Measurements from ENCODE around the gene UBE2U. TPM values are rescaled to one million over a fixed set of nuclear protein-coding genes. Genes with fewer than 3 reads are reported as not detected.
"Not testable (repeated sequence)": the region's sequence is repeated elsewhere in the genome, so short reads cannot be mapped to it uniquely, and the experiment has no call there.

UBE2U gene
- total and polyA plus RNA-seq, 4 donors: not detected

GRCh38 chr1:64224236-64224635, 20.8 kb downstream of the UBE2U start:
- H3K36me3 ChIP-seq (ENCODE audit: control insufficient read depth in 1 of 2, insufficient read depth in 2 of 2, low read length in 1 of 2); H3K4me3 ChIP-seq (ENCODE audit: low read length in 2 of 2); H3K27ac ChIP-seq (ENCODE audit: low read depth in 1 of 2, low read length in 2 of 2); H3K4me1 ChIP-seq (ENCODE audit: control insufficient read depth in 1 of 2, insufficient read depth in 2 of 2, low read length in 2 of 2); DNase-seq; H3K9me3 ChIP-seq (ENCODE audit: control insufficient read depth, low read length); intact Hi-C loops (cut with DNase I); ATAC-seq (ENCODE audit: low FRiP score); H3K27me3 ChIP-seq (ENCODE audit: control insufficient read depth in 1 of 2, insufficient read depth in 2 of 2, low read length in 1 of 2): not testable (repeated sequence)
- 97 to 98% methylated on average over 7 of the region's 7 CpGs for WGBS, 2 donors

- H3K4me1 ChIP-seq (ENCODE audit: control insufficient read depth in 1 of 2, insufficient read depth in 2 of 2, low read length in 2 of 2): no peaks in the 10 kb centered on the region
- DNase-seq (no peak), ATAC-seq (ENCODE audit: low FRiP score) (no peak)
- no peak overlapping the region for H3K4me3 ChIP-seq (ENCODE audit: low read length in 2 of 2)
- H3K27me3 ChIP-seq (ENCODE audit: control insufficient read depth in 1 of 2, insufficient read depth in 2 of 2, low read length in 1 of 2): no peaks in the 10 kb centered on the region
- WGBS, 2 donors: 88 to 89% methylated on average over 10 of the region's 10 CpGs
- H3K36me3 ChIP-seq (ENCODE audit: control insufficient read depth in 1 of 2, insufficient read depth in 2 of 2, low read length in 1 of 2): no peaks in the 10 kb centered on the region
- H3K27ac ChIP-seq (ENCODE audit: low read depth in 1 of 2, low read length in 2 of 2): no peak overlapping the region
- intact Hi-C loops (cut with DNase I): no loop called here
- no peaks in the 10 kb centered on the region for H3K9me3 ChIP-seq (ENCODE audit: control insufficient read depth, low read length)
Measured at GRCh38 chr1:64228167-64228957, 24.9 kb downstream of the UBE2U start.

- H3K4me3 ChIP-seq (ENCODE audit: low read length in 2 of 2): no peak overlapping the region
- no peaks in the 10 kb centered on the region for H3K27me3 ChIP-seq (ENCODE audit: control insufficient read depth in 1 of 2, insufficient read depth in 2 of 2, low read length in 1 of 2)
- no peaks in the 10 kb centered on the region for H3K36me3 ChIP-seq (ENCODE audit: control insufficient read depth in 1 of 2, insufficient read depth in 2 of 2, low read length in 1 of 2)
- intact Hi-C loops (cut with DNase I): no loop called here
- H3K4me1 ChIP-seq (ENCODE audit: control insufficient read depth in 1 of 2, insufficient read depth in 2 of 2, low read length in 2 of 2): no peaks in the 10 kb centered on the region
- 91 to 96% methylated on average over 3 of the region's 3 CpGs for WGBS, 2 donors
- DNase-seq (no peak), ATAC-seq (ENCODE audit: low FRiP score) (no peak)
- H3K9me3 ChIP-seq (ENCODE audit: control insufficient read depth, low read length): no peaks in the 10 kb centered on the region
- H3K27ac ChIP-seq (ENCODE audit: low read depth in 1 of 2, low read length in 2 of 2): no peak overlapping the region
Measured at GRCh38 chr1:64229307-64229706, 25.9 kb downstream of the UBE2U start.

GRCh38 chr1:64231153-64231552, 27.7 kb downstream of the UBE2U start:
- H3K27ac ChIP-seq (ENCODE audit: low read depth in 1 of 2, low read length in 2 of 2): no peak overlapping the region
- no peak for ATAC-seq (ENCODE audit: low FRiP score)
- no peaks in the 10 kb centered on the region for H3K27me3 ChIP-seq (ENCODE audit: control insufficient read depth in 1 of 2, insufficient read depth in 2 of 2, low read length in 1 of 2)
- WGBS, 2 donors: 89 to 93% methylated on average over 4 of the region's 4 CpGs
- no peak for DNase-seq
- H3K4me1 ChIP-seq (ENCODE audit: control insufficient read depth in 1 of 2, insufficient read depth in 2 of 2, low read length in 2 of 2): no peaks in the 10 kb centered on the region
- no peaks in the 10 kb centered on the region for H3K36me3 ChIP-seq (ENCODE audit: control insufficient read depth in 1 of 2, insufficient read depth in 2 of 2, low read length in 1 of 2)
- H3K4me3 ChIP-seq (ENCODE audit: low read length in 2 of 2): no peak overlapping the region
- intact Hi-C loops (cut with DNase I): no loop called here
- H3K9me3 ChIP-seq (ENCODE audit: control insufficient read depth, low read length): no peaks in the 10 kb centered on the region

- ATAC-seq (ENCODE audit: low FRiP score): no peak
- no peaks in the 10 kb centered on the region for H3K4me1 ChIP-seq (ENCODE audit: control insufficient read depth in 1 of 2, insufficient read depth in 2 of 2, low read length in 2 of 2)
- H3K4me3 ChIP-seq (ENCODE audit: low read length in 2 of 2): no peak overlapping the region
- no peak overlapping the region for H3K27ac ChIP-seq (ENCODE audit: low read depth in 1 of 2, low read length in 2 of 2)
- intact Hi-C loops (cut with DNase I): no loop called here
- H3K9me3 ChIP-seq (ENCODE audit: control insufficient read depth, low read length): no peaks in the 10 kb centered on the region
- H3K27me3 ChIP-seq (ENCODE audit: control insufficient read depth in 1 of 2, insufficient read depth in 2 of 2, low read length in 1 of 2): no peaks in the 10 kb centered on the region
- DNase-seq: no peak
- H3K36me3 ChIP-seq (ENCODE audit: control insufficient read depth in 1 of 2, insufficient read depth in 2 of 2, low read length in 1 of 2): no peaks in the 10 kb centered on the region
Measured at GRCh38 chr1:64231654-64232053, 28.2 kb downstream of the UBE2U start.

- no peak overlapping the region for H3K27ac ChIP-seq (ENCODE audit: low read depth in 1 of 2, low read length in 2 of 2)
- ATAC-seq (ENCODE audit: low FRiP score) (no peak), DNase-seq (no peak)
- no peaks in the 10 kb centered on the region for H3K27me3 ChIP-seq (ENCODE audit: control insufficient read depth in 1 of 2, insufficient read depth in 2 of 2, low read length in 1 of 2)
- intact Hi-C loops (cut with DNase I): no loop called here
- no peak overlapping the region for H3K4me3 ChIP-seq (ENCODE audit: low read length in 2 of 2)
- no peaks in the 10 kb centered on the region for H3K4me1 ChIP-seq (ENCODE audit: control insufficient read depth in 1 of 2, insufficient read depth in 2 of 2, low read length in 2 of 2)
- no peaks in the 10 kb centered on the region for H3K36me3 ChIP-seq (ENCODE audit: control insufficient read depth in 1 of 2, insufficient read depth in 2 of 2, low read length in 1 of 2)
- H3K9me3 ChIP-seq (ENCODE audit: control insufficient read depth, low read length): no peaks in the 10 kb centered on the region
Measured at GRCh38 chr1:64234714-64235113, 31.3 kb downstream of the UBE2U start.

- Histone ChIP-seq H3K36me3 (ENCODE audit: control insufficient read depth in 1 of 2, insufficient read depth in 2 of 2, low read length in 1 of 2) (no peaks in the 10 kb centered on the region), H3K4me1 (ENCODE audit: control insufficient read depth in 1 of 2, insufficient read depth in 2 of 2, low read length in 2 of 2) (no peaks in the 10 kb centered on the region), H3K27me3 (ENCODE audit: control insufficient read depth in 1 of 2, insufficient read depth in 2 of 2, low read length in 1 of 2) (no peaks in the 10 kb centered on the region), H3K27ac (ENCODE audit: low read depth in 1 of 2, low read length in 2 of 2) (no peak overlapping the region), H3K4me3 (ENCODE audit: low read length in 2 of 2) (no peak overlapping the region), H3K9me3 (ENCODE audit: control insufficient read depth, low read length) (no peaks in the 10 kb centered on the region)
- DNase-seq (no peak), ATAC-seq (ENCODE audit: low FRiP score) (no peak)
- intact Hi-C loops (cut with DNase I): no loop called here
Measured at GRCh38 chr1:64235181-64235580, 31.8 kb downstream of the UBE2U start.

GRCh38 chr1:64235910-64236309, 32.5 kb downstream of the UBE2U start:
- H3K36me3 ChIP-seq (ENCODE audit: control insufficient read depth in 1 of 2, insufficient read depth in 2 of 2, low read length in 1 of 2): no peaks in the 10 kb centered on the region
- DNase-seq (no peak), ATAC-seq (ENCODE audit: low FRiP score) (no peak)
- 94 to 96% methylated on average over 1 of the region's 1 CpG for WGBS, 2 donors
- intact Hi-C loops (cut with DNase I): no loop called here
- H3K27ac ChIP-seq (ENCODE audit: low read depth in 1 of 2, low read length in 2 of 2): no peak overlapping the region
- no peaks in the 10 kb centered on the region for H3K27me3 ChIP-seq (ENCODE audit: control insufficient read depth in 1 of 2, insufficient read depth in 2 of 2, low read length in 1 of 2)
- no peak overlapping the region for H3K4me3 ChIP-seq (ENCODE audit: low read length in 2 of 2)
- no peaks in the 10 kb centered on the region for H3K9me3 ChIP-seq (ENCODE audit: control insufficient read depth, low read length)
- no peaks in the 10 kb centered on the region for H3K4me1 ChIP-seq (ENCODE audit: control insufficient read depth in 1 of 2, insufficient read depth in 2 of 2, low read length in 2 of 2)

- DNase-seq: no peak
Measured at GRCh38 chr1:64236541-64236954, 33.1 kb downstream of the UBE2U start.

More at GRCh38 chr1:64236541-64236954, 33.1 kb downstream of the UBE2U start:
- no peak overlapping the region for H3K27ac ChIP-seq (ENCODE audit: low read depth in 1 of 2, low read length in 2 of 2)
- no peaks in the 10 kb centered on the region for H3K36me3 ChIP-seq (ENCODE audit: control insufficient read depth in 1 of 2, insufficient read depth in 2 of 2, low read length in 1 of 2)
- H3K27me3 ChIP-seq (ENCODE audit: control insufficient read depth in 1 of 2, insufficient read depth in 2 of 2, low read length in 1 of 2): no peaks in the 10 kb centered on the region
- no peaks in the 10 kb centered on the region for H3K4me1 ChIP-seq (ENCODE audit: control insufficient read depth in 1 of 2, insufficient read depth in 2 of 2, low read length in 2 of 2)
- intact Hi-C loops (cut with DNase I): no loop called here
- ATAC-seq (ENCODE audit: low FRiP score): no peak
- no peak overlapping the region for H3K4me3 ChIP-seq (ENCODE audit: low read length in 2 of 2)
- H3K9me3 ChIP-seq (ENCODE audit: control insufficient read depth, low read length): no peaks in the 10 kb centered on the region
- WGBS, 2 donors: 89 to 95% methylated on average over 1 of the region's 1 CpG
